Neural progenitor cell (in vitro differentiated cells): ENCODE measurements around the gene TOB2. TPM values are rescaled to one million over a fixed set of nuclear protein-coding genes. Genes with fewer than 3 reads are reported as not detected.

Experiments used
- DNase-seq: peaks from one replicate; pipeline ENCODE4 v3.0.0-alpha.2; 2016; ENCODE audit warnings: low spot score
- H2AFZ ChIP-seq: fragments of 200-600 bp; sonication (generic); replicated peaks from 2 replicates; pipeline ENCODE4 v1.6.1; 2016; ENCODE audit warnings: antibody characterized with exemption
- H3F3A ChIP-seq: fragments of 200-600 bp; sonication (generic); 2 replicates; pipeline ENCODE4 v1.6.1; 2016; ENCODE audit warnings: antibody characterized with exemption, low read depth
- H3K27ac ChIP-seq: fragments of 200-600 bp; sonication (generic); 2 replicates; pipeline ENCODE4 v1.5.1; 2016; ENCODE audit warnings: mild to moderate bottlenecking
- H3K27me3 ChIP-seq: fragments of 200-600 bp; sonication (generic); 2 replicates; pipeline ENCODE4 v1.6.1; 2016; ENCODE audit warnings: mild to moderate bottlenecking, moderate library complexity
- H3K36me3 ChIP-seq: fragments of 200-600 bp; sonication (generic); 2 replicates; pipeline ENCODE4 v1.5.1; 2016
- H3K4me1 ChIP-seq: fragments of 200-600 bp; sonication (generic); 2 replicates; pipeline ENCODE4 v1.6.1; 2016; ENCODE audit warnings: mixed run types
- H3K4me2 ChIP-seq: fragments of 200-600 bp; sonication (generic); 2 replicates; pipeline ENCODE4 v1.6.1; 2016
- H3K4me3 ChIP-seq: fragments of 200-600 bp; sonication (generic); 2 replicates; pipeline ENCODE4 v1.5.1; 2016
- H3K79me2 ChIP-seq: fragments of 200-600 bp; sonication (generic); 2 replicates; pipeline ENCODE4 v1.6.1; 2016; ENCODE audit warnings: low read depth
- H3K9ac ChIP-seq: fragments of 200-600 bp; sonication (generic); 2 replicates; pipeline ENCODE4 v1.6.1; 2016
- H3K9me3 ChIP-seq: fragments of 200-600 bp; sonication (generic); 2 replicates; pipeline ENCODE4 v1.5.1; 2016; ENCODE audit warnings: low read depth
- H4K20me1 ChIP-seq: fragments of 200-600 bp; sonication (generic); 2 replicates; pipeline ENCODE4 v1.6.1; 2016; ENCODE audit warnings: low read depth
- H3K27ac Mint-ChIP-seq: 3 replicates; pipeline ENCODE4 v1.8.0; 2021; ENCODE audit warnings: mixed read lengths
- H3K27me3 Mint-ChIP-seq: 2 replicates; pipeline ENCODE4 v1.8.0; 2022; ENCODE audit warnings: low read depth, mild to moderate bottlenecking, inconsistent platforms, moderate library complexity, mixed read lengths; ENCODE audit not compliant: insufficient read depth
- H3K36me3 Mint-ChIP-seq: 3 replicates; pipeline ENCODE4 v1.8.0; 2021; ENCODE audit warnings: mixed read lengths
- H3K4me1 Mint-ChIP-seq: 3 replicates; pipeline ENCODE4 v1.8.0; 2021; ENCODE audit warnings: mixed read lengths
- H3K4me3 Mint-ChIP-seq: 3 replicates; pipeline ENCODE4 v1.8.0; 2021; ENCODE audit warnings: mild to moderate bottlenecking, moderate library complexity, mixed read lengths
- H3K9me3 Mint-ChIP-seq: 3 replicates; pipeline ENCODE4 v1.8.0; 2020; ENCODE audit warnings: mixed read lengths
- CTCF ChIP-seq: fragments of 200-600 bp; sonication (generic); IDR thresholded peaks from 2 replicates; pipeline ENCODE4 v1.5.1; 2017; ENCODE audit warnings: antibody characterized with exemption, mild to moderate bottlenecking
- EZH2 ChIP-seq: fragments of 200-600 bp; sonication (generic); IDR thresholded peaks from 2 replicates; pipeline ENCODE4 v1.6.1; 2017; ENCODE audit warnings: antibody characterized with exemption, mild to moderate bottlenecking, moderate library complexity
- EZH2phosphoT487 ChIP-seq: fragments of 200-600 bp; sonication (generic); IDR thresholded peaks from 2 replicates; pipeline ENCODE4 v1.6.1; 2017; ENCODE audit warnings: antibody characterized with exemption
- total RNA-seq: library from RNA; depleted of rRNA; stranded (reverse); fragments of >200 nt; gene quantifications from 2 replicates; pipeline ENCODE4 v1.2.3, GENCODE V29; 2015; ENCODE audit warnings: low replicate concordance

TOB2 gene
- total RNA-seq, 1 donor from 2014 or later: 23.4 TPM

GRCh38 chr22:41459431-41459830, 12.8 kb upstream of the TOB2 start:
- Histone ChIP-seq H3K27me3 (no peaks in the 10 kb centered on the region), H3K9ac (no peak overlapping the region), H2AFZ (no peak overlapping the region), H3K4me1 (no peaks in the 10 kb centered on the region), H3K36me3 (peaks cover 9% of the 10 kb centered on the region), H3K4me3 (no peak overlapping the region), H3F3A (peaks cover 30% of the 10 kb centered on the region), H3K27ac (no peak overlapping the region), H3K9me3 (no peaks in the 10 kb centered on the region), H3K4me2 (no peak overlapping the region), H3K79me2 (peaks cover 6% of the 10 kb centered on the region), H4K20me1 (no peaks in the 10 kb centered on the region)
- H3K27ac Mint-ChIP-seq: no peak overlapping the region
- no peak for DNase-seq
- H3K27me3 Mint-ChIP-seq: peaks cover 3% of the 10 kb centered on the region
- TF ChIP-seq EZH2: no peak
- no peak for TF ChIP-seq EZH2phosphoT487
- TF ChIP-seq CTCF: no peak
- H3K4me1 Mint-ChIP-seq: no peaks in the 10 kb centered on the region
- H3K9me3 Mint-ChIP-seq: no peaks in the 10 kb centered on the region
- H3K36me3 Mint-ChIP-seq: peaks cover 17% of the 10 kb centered on the region
- no peak overlapping the region for H3K4me3 Mint-ChIP-seq

DNA sequence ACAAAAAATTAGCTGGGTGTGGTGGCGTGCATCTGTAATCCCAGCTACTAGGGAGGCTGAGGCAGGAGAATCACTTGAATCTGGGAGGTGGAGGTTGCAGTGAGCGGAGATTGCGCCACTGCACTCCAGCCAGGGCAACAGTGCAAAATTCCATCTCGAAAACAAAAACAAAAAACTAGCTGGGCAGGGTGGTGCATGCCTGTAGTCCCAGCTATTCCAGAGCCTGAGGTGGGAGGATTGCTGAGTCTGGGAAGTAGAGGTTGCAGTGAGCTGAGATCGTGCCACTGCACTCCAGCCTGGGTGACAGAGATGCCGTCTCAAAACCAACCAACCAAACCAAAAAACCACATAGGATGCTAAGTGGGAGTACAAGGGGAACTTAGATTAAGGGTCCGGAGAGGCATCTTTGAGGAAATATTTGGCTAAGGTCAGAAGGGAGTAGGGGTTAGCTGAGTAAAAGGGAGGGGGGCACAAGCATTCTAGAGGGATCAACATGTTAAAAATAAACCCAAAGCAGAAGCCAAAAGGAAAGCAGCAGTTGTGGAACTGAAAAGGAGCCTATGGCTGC, 11.6 kb upstream of the TOB2 start:
- no peak overlapping the region for H3K27ac Mint-ChIP-seq
- H3K4me3 Mint-ChIP-seq: no peak overlapping the region

GRCh38 chr22:41448189-41448808, 1.7 kb upstream of the TOB2 start:
- peak overlapping the region; percentile 60 for H2AFZ ChIP-seq

More for the DNA sequence above, 11.6 kb upstream of the TOB2 start:
- Histone ChIP-seq H3K36me3 (peaks cover 5% of the 10 kb centered on the region), H3K27me3 (no peaks in the 10 kb centered on the region), H3K4me2 (no peak overlapping the region), H3K9ac (no peak overlapping the region), H3F3A (peaks cover 24% of the 10 kb centered on the region), H3K9me3 (no peaks in the 10 kb centered on the region), H2AFZ (no peak overlapping the region), H3K4me3 (no peak overlapping the region), H3K4me1 (no peaks in the 10 kb centered on the region), H3K79me2 (no peaks in the 10 kb centered on the region), H4K20me1 (no peaks in the 10 kb centered on the region), H3K27ac (no peak overlapping the region)
- TF ChIP-seq CTCF: no peak
- TF ChIP-seq EZH2phosphoT487: no peak
- TF ChIP-seq EZH2: no peak
- peaks cover 13% of the 10 kb centered on the region for H3K36me3 Mint-ChIP-seq
- DNase-seq: no peak
- peaks cover 3% of the 10 kb centered on the region for H3K27me3 Mint-ChIP-seq
- H3K4me1 Mint-ChIP-seq: no peaks in the 10 kb centered on the region
- no peaks in the 10 kb centered on the region for H3K9me3 Mint-ChIP-seq

More at GRCh38 chr22:41448189-41448808, 1.7 kb upstream of the TOB2 start:
- Histone ChIP-seq H4K20me1 (peaks cover 24% of the 10 kb centered on the region), H3K27ac (peak overlapping the region; percentile 96), H3K79me2 (peaks cover 54% of the 10 kb centered on the region), H3K36me3 (no peaks in the 10 kb centered on the region), H3F3A (peaks cover 34% of the 10 kb centered on the region), H3K9me3 (no peaks in the 10 kb centered on the region), H3K4me1 (peaks cover 3% of the 10 kb centered on the region), H3K9ac (peak overlapping the region; percentile 67), H3K4me3 (peak overlapping the region; percentile 96), H3K4me2 (peak overlapping the region; percentile 81), H3K27me3 (no peaks in the 10 kb centered on the region)
- TF ChIP-seq EZH2 (no peak), CTCF (no peak), EZH2phosphoT487 (no peak)
- Mint-ChIP-seq H3K4me1 (peaks cover 22% of the 10 kb centered on the region), H3K27ac (peak overlapping the region; percentile 97), H3K27me3 (peaks cover 10% of the 10 kb centered on the region), H3K4me3 (peak overlapping the region; percentile 100), H3K9me3 (no peaks in the 10 kb centered on the region), H3K36me3 (peaks cover 3% of the 10 kb centered on the region)
- peak; percentile 98 for DNase-seq
